GM12874 (cell line): ENCODE measurements around the gene TOMM7.

Source experiments
- TF ChIP-seq, protein P1 (sequence below): IDR thresholded peaks from 2 replicates; pipeline ENCODE4 v1.5.1; 2011; ENCODE audit warnings: low read depth, mild to moderate bottlenecking, control low read depth, low read length, moderate library complexity; ENCODE audit not compliant: insufficient read depth

The TOMM7 gene

DNA sequence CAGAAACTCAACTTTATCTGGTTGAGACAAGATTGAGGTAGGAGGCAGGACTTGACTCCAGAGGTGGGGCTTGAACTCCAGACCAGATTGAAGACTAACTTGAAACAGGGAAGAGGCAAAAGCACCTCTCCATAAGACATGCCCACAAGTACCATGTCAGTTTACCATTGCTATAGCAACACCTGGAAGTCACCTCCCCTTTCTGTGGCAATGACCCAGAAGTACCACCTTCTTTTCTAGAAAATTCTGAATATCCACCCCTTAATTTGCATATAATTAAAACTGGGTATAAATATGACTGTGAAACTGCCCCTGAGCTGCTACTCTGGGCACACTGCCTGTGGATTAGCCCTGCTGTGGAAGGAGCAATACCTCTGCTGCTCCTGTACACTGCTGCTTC is 4.9 kb upstream of the TOMM7 start:
- TF ChIP-seq, protein P1, sequence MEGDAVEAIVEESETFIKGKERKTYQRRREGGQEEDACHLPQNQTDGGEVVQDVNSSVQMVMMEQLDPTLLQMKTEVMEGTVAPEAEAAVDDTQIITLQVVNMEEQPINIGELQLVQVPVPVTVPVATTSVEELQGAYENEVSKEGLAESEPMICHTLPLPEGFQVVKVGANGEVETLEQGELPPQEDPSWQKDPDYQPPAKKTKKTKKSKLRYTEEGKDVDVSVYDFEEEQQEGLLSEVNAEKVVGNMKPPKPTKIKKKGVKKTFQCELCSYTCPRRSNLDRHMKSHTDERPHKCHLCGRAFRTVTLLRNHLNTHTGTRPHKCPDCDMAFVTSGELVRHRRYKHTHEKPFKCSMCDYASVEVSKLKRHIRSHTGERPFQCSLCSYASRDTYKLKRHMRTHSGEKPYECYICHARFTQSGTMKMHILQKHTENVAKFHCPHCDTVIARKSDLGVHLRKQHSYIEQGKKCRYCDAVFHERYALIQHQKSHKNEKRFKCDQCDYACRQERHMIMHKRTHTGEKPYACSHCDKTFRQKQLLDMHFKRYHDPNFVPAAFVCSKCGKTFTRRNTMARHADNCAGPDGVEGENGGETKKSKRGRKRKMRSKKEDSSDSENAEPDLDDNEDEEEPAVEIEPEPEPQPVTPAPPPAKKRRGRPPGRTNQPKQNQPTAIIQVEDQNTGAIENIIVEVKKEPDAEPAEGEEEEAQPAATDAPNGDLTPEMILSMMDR, result no peak

DNA sequence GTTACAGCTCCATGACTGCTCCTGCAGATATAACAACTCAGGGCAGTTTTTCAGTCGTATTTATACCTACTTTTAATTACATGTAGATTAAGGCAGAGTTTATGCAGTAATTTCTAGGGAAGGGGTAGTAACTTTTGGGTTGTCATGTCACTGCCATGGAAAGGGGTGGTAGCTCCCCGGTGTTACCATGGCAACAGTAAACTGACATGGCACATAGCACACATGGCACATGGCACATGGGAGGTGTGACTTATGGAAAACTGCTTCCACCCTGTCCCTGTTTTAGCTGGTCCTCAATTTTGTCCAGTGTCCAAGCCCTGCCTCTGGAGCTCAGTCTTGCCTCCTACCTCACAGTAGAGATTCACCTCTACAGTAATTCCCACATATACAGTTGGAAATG is 3.9 kb upstream of the TOMM7 start:
- TF ChIP-seq, protein P1, result no peak

DNA sequence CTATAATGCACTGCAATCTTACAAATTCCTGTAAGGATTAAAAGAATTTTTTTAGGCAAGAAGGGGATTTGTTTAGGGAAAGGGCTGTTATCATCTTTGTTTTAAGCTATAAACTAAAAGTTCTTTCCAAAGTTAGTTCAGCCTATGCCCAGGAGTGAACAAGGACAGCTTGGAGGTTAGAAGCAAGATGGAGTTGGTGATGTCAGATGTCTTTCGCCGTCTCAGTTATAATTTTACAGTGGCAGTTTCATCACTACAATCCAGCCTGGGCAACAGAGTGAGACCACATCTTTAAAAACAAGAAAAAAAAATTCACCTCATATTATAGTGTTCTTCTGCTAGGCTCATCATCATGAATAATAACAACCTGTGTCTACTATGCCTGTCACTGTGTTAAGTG is 2.1 kb upstream of the TOMM7 start:
- TF ChIP-seq, protein P1, result no peak

DNA sequence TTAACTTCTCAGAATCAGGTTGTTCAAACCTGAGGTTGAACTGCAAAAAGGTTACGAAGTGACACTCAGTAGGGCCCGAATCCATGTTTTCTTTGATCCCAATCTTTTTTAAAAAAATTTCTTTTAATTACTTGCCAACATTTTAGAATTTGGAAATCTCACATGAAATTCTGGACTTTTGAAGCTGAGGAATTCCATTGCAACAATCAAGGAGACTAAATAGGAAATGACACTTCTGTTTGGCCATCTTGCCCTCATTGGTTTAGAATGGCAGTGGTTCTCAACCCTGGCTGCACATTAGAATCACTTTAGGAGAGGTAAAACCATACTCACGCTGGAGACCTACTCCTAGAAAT is 471 bp upstream of the TOMM7 start:
- TF ChIP-seq, protein P1, result no peak

DNA sequence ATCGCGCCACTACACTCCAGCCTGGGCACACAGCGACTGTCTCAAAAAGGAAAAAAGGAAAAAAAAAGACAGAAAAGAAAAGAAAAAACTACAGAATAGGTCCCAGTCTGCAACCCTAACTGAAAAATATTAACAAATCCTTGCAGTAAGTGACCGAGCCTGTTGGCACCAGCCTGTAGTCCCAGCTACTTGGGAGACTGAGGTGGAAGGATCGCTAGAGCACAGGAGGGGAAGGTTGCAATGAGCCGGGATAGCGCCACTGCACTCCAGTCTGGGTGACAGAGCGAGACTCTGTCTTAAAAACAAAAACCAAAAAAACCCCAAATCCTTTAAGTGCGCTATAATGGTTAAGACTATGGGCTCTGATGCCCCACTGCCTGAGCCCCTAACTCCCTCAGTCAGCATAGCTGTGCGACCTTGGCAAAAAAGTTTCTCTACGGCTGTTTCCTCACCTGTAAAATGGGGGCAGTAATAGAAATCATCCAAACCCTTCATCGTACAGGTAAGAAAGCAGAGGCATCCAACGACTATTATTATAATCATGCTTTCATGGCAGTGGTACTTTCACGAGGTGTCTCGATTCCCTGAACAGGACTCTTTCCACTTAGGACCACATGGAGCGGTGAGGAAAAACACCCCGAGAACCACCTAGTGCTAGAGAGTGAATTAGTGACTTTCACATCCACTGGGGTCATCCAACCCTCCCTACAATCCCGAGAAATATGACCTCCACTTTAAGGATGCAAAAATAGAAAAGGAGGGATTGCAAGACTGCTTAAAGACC is 755 bp downstream of the TOMM7 start:
- TF ChIP-seq, protein P1, result no peak

DNA sequence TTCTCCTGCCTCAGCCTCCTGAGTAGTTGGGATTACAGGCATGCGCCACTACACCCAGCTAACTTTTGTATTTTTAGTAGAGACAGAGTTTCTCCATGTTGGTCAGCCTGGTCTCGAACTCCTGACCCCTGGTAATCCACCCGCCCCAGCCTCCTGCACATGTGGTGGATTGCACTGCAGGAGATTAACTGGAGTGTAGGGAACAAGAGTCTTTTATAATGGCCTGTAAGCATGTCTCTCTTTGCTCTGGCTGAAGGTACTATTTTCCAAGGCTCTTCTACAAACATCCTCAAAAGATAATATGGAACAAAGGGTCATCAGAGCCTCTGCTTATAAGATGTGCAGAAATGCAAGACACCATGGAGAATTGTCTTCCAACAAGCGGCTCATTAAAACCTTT is 3.2 kb downstream of the TOMM7 start:
- TF ChIP-seq, protein P1, result no peak

DNA sequence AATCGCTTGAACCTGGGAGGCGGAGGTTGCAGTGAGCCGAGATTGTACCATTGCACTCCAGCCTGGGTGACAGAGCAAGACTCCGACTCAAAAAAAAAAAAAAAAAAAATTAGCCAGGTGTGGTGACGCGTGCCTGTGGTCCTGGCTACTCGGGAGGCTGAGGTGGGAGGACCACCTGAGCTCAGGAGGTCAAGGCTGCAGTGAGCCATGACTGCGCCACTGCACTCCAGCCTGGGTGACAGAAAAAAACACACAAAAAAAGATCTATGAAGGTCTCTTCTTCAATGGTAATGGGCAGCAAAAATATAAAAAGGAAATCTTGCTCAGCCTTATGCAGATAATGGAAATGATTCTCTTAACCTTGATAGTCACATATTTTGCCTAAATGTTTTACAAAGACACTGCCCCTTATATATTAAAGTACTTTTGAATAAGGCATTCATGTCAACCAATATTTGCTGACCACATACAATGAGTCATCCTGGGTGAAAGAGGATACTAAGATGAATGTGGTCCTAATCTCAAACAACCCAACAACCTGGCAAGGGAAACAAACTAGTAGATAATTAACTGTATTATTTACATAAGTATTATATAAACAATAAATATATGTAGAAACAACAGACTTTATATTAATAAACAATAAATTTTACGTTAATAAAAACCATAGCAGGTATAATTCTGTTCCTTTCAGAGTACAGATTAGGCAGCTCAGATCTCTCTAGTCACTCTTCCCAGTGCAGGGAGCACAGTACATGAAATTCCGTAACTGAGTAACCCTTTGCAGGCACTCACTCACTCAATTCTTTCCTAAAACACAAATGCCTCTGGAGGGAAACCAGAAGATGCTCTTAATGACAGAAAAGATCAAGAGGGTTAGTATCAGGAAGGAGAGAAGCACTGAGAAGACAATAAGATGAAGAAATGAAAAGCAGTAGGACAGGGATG is 8.1 kb downstream of the TOMM7 start:
- TF ChIP-seq, protein P1, result no peak
